Activated CD4-positive, alpha-beta T cell treated with anti-CD3 and anti-CD28 coated beads for 48 hours (primary cell): ENCODE data around the gene CAMK2N1.

Experiments
- DNase-seq: peaks from one replicate; pipeline ENCODE4 v3.0.0-alpha.2; 2020

The CAMK2N1 gene

DNA sequence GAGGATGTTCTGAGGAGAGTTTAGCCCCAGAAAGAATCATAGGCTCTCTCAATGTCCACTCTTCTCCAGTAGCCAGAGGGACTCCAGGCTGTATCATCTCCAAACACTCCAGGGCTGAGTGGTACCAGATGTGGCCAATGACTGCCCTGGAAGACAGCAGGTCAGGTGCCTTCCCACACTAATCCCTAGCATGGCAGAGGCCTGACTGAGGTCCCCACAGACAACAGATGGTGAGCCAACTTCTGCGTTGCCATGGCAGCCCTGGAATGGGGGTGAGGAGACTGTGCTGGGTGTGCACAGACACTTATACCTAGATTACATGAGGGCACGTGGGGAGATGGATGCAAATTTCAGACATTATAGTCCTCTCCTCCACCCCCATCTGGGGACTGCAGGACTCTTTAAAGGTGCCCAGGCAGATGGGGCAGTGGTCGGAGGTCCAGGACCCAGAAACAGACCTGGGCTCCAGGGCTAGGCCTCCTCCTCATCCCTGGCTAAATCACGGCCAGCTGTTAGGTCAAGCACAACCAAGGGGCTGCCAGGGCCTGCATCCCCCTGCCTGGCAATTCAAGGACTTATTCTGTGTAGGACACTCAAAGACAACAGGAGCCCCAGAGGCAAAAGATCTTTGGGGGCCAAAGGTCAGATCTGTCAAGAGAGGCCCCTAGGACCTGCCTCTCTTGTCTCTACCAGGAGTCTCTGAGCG lies 42.9 kb downstream of the CAMK2N1 start:
- no peak for DNase-seq

DNA sequence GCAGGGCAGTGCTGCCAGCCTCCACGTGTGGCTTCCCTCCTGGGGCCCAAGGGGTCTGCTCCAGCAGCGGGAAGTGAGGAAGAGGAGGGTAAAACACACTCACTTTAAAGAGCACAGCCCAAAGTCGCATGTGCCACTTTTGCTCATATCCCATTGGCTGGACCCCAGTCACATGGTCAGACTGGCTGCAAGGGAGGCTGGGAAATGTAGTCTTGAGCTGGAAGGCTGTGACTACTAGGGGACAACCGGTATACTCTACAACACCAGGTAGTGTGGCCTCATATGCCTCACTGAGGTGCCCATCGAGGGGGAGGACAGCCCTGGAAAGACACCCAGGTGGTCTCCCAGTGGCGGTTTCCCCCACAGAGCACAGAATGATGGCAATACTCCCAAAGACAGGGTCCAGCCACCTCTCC lies 45.2 kb downstream of the CAMK2N1 start:
- peak; percentile 72 for DNase-seq

- no peak for DNase-seq
Measured at GRCh38 chr1:20439282-20439681, 46.7 kb downstream of the CAMK2N1 start.

DNA sequence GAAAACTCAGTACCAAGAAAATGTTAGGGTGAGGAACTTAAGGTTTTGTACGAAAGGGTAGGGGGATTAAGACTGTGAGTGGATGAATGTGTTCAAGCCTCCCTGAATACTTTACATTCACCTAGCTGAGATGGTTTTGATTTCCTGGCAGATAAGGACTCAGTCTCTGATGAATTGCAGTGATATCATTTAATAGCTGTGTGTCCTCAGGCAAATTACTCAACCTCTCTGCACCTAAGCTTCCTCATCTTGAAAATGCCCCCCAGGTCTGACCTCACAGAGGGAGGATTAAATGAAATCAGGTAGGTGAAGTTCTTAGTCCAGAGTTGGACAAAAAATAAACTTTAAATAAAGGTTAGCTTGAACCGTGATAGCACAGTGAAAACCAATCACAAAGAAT lies 48.4 kb downstream of the CAMK2N1 start:
- DNase-seq: no peak

- no peak for DNase-seq
Measured at GRCh38 chr1:20432891-20433290, 53.1 kb downstream of the CAMK2N1 start.
